OCI-LY3 (cell line): ENCODE data around the gene MRPS18A.

Source experiments
- EZH2phosphoT487 ChIP-seq: fragments of 200-600 bp; shearing (Covaris generic); IDR thresholded peaks from 2 replicates; pipeline ENCODE4 v1.6.1; 2018; ENCODE audit warnings: antibody characterized with exemption, mixed run types, low read depth
- TF ChIP-seq, protein P1 (sequence below): fragments of 200-600, 300-600 bp; sonication (generic); IDR thresholded peaks from 2 replicates; pipeline ENCODE4 v1.5.1; 2014; ENCODE audit warnings: antibody characterized with exemption, low read length, low read depth

- TF ChIP-seq, protein P1, sequence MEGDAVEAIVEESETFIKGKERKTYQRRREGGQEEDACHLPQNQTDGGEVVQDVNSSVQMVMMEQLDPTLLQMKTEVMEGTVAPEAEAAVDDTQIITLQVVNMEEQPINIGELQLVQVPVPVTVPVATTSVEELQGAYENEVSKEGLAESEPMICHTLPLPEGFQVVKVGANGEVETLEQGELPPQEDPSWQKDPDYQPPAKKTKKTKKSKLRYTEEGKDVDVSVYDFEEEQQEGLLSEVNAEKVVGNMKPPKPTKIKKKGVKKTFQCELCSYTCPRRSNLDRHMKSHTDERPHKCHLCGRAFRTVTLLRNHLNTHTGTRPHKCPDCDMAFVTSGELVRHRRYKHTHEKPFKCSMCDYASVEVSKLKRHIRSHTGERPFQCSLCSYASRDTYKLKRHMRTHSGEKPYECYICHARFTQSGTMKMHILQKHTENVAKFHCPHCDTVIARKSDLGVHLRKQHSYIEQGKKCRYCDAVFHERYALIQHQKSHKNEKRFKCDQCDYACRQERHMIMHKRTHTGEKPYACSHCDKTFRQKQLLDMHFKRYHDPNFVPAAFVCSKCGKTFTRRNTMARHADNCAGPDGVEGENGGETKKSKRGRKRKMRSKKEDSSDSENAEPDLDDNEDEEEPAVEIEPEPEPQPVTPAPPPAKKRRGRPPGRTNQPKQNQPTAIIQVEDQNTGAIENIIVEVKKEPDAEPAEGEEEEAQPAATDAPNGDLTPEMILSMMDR, result no peak
- TF ChIP-seq EZH2phosphoT487, result no peak
Measured at GRCh38 chr6:43695967-43696291, 8.3 kb upstream of the MRPS18A start.
